ENCODE measurements around the gene CDH4. TPM values are rescaled to one million over a fixed set of nuclear protein-coding genes. Genes with fewer than 3 reads are reported as not detected.

The CDH4 gene
- total and polyA plus RNA-seq, 2 of the 4 experiments (the other 2 are of a cell fraction): 1.6 to 3.5 TPM

DNA sequence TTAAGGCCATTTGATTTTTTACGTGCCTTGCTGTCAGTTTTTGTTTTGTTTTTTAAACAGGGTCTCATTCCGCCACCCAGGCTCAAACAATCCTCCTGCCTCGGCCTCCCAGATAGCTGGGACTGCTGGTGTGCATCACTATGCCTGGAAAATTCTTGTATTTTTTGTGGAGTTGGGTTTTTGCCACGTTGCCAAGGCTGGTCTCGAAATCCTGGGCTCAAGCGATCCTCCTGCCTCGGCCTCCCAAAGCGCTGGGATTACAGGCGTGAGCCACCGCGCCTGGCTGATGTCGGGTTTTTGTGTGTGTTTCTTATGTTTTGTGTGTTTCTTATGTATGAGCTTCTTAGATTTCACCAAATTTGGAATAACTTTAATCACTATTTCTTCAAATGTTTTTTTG, 708.8 kb downstream of the CDH4 start (continued):
- TF ChIP-seq RCOR1 (IDR thresholded peaks at IDR 0.05; ENCODE audit: insufficient replicate concordance, low read length) (no peak), MXI1 (IDR thresholded peaks at IDR 0.05; ENCODE audit: borderline replicate concordance, low read depth, low read length) (no peak)
- TF ChIP-seq, protein P1, sequence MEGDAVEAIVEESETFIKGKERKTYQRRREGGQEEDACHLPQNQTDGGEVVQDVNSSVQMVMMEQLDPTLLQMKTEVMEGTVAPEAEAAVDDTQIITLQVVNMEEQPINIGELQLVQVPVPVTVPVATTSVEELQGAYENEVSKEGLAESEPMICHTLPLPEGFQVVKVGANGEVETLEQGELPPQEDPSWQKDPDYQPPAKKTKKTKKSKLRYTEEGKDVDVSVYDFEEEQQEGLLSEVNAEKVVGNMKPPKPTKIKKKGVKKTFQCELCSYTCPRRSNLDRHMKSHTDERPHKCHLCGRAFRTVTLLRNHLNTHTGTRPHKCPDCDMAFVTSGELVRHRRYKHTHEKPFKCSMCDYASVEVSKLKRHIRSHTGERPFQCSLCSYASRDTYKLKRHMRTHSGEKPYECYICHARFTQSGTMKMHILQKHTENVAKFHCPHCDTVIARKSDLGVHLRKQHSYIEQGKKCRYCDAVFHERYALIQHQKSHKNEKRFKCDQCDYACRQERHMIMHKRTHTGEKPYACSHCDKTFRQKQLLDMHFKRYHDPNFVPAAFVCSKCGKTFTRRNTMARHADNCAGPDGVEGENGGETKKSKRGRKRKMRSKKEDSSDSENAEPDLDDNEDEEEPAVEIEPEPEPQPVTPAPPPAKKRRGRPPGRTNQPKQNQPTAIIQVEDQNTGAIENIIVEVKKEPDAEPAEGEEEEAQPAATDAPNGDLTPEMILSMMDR (conservative IDR thresholded peaks at IDR 0.05; ENCODE audit: low read depth, low read length): no peak

DNA sequence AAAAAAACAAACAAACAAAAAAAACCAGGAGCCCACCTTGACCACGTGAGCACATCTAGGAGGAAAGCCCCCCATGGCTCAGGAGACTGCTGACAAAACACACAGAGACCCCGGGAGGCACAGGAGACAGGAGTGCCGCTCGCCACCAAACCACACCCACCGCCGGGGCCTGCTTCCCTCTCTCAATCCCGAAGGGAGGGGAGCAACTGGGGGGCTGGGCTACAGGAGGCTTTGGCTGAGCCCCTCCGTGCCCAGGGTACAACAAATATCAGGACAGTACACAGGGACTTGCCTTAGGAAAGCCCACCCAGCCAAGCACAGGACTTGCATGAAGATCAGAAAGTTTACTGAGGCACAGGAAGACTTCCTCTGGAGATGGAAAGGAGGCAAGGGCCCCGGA, 711.1 kb downstream of the CDH4 start:
- H3K4me1 ChIP-seq (ENCODE audit: control insufficient read depth, insufficient read depth, low read length): no peaks in the 10 kb centered on the region
- H3K14ac ChIP-seq (replicated peaks; ENCODE audit: low read depth, low read length): no peak overlapping the region
- no peaks in the 10 kb centered on the region for H4K20me1 ChIP-seq (ENCODE audit: insufficient read depth, low read length)
- 57% methylated on average over 1 of the region's 9 CpGs; no CpG with 5 or more reads in 1 of the 2 experiments for WGBS, 2 experiments (ENCODE audit: extremely low coverage in 2 of 2, insufficient read length in 1 of 2)
- no peak overlapping the region for H3K4ac ChIP-seq (ENCODE audit: low read depth, low read length)
- no peak overlapping the region for H3K23ac ChIP-seq (ENCODE audit: low read depth, low read length)
- POLR2A ChIA-PET (ENCODE audit: unreplicated experiment): no interaction called here
- H4K8ac ChIP-seq (ENCODE audit: low read depth in 2 of 2, low read length in 2 of 2): no peak overlapping the region
- H3K18ac ChIP-seq (ENCODE audit: low read depth, low read length): no peak overlapping the region
- no peaks in the 10 kb centered on the region for H3K36me3 ChIP-seq (ENCODE audit: control insufficient read depth, insufficient read depth, low read length)
- H2BK15ac ChIP-seq (ENCODE audit: low read depth, low read length): no peak overlapping the region
- H2AFZ ChIP-seq (replicated peaks; ENCODE audit: low read length, poor library complexity): no peak overlapping the region
- in situ Hi-C loops (cut with MboI; ENCODE audit: low sequenced_read_pairs) (no loop called here), dilution Hi-C loops (cut with HindIII; ENCODE audit: low sequenced_read_pairs, unreplicated experiment) (no loop called here), intact Hi-C loops (cut with micrococcal nuclease) (no loop called here)
- no peak overlapping the region for H2AK9ac ChIP-seq (replicated peaks; ENCODE audit: low read depth, low read length, poor library complexity)
- H3K27me3 ChIP-seq (ENCODE audit: control insufficient read depth, insufficient read depth, low read length): peaks cover 24% of the 10 kb centered on the region
- H3K4me3 ChIP-seq (ENCODE audit: insufficient read depth, low read depth, low read length): no peak overlapping the region
- no peak overlapping the region for H3K27ac ChIP-seq (ENCODE audit: insufficient read depth, low read length)
- no peak overlapping the region for H2BK20ac ChIP-seq (ENCODE audit: low read depth, low read length)
- no peak overlapping the region for H2BK120ac ChIP-seq (ENCODE audit: low read depth, low read length)
- no peak for TF ChIP-seq SMC3 (IDR thresholded peaks at IDR 0.05; ENCODE audit: low read depth, low read length)
- no peak for TF ChIP-seq POLR2A (IDR thresholded peaks at IDR 0.05; ENCODE audit: low read depth, low read length)
- TF ChIP-seq RCOR1 (IDR thresholded peaks at IDR 0.05; ENCODE audit: insufficient replicate concordance, low read length): no peak
- no peak overlapping the region for H2BK5ac ChIP-seq (ENCODE audit: low read depth, low read length, poor library complexity, severe bottlenecking)
- no peak overlapping the region for H4K91ac ChIP-seq (ENCODE audit: insufficient read depth, low read depth, low read length)
- no peaks in the 10 kb centered on the region for H3K9me3 ChIP-seq (ENCODE audit: control insufficient read depth, insufficient read depth, low read length)
- H3K4me2 ChIP-seq (ENCODE audit: low read depth, low read length): no peak overlapping the region
- no peak overlapping the region for H2AK5ac ChIP-seq (ENCODE audit: low read depth, low read length)
- ATAC-seq (ENCODE audit: low read depth) (no peak), DNase-seq (no peak)
- no TSS peak for BruUV-seq (replicated peaks)
- no peak overlapping the region for H3K56ac ChIP-seq (ENCODE audit: extremely low read depth, insufficient read depth, low read length)
- no peaks in the 10 kb centered on the region; the same call in 1 of the 2 replicates for H3K9me1 ChIP-seq (ENCODE audit: insufficient read depth, low read length)
- no peak overlapping the region for H4K5ac ChIP-seq (ENCODE audit: low read depth, low read length)
- H3K9ac ChIP-seq (ENCODE audit: low read depth, low read length): no peak overlapping the region
- CTCF ChIA-PET: no interaction called here
- H3K79me1 ChIP-seq (ENCODE audit: low read depth in 1 of 2, low read length in 2 of 2): no peaks in the 10 kb centered on the region

Data from IMR-90 (cell line).